GM19025 (cell line): ENCODE results near the gene KCNS3.
A peak's percentile ranks its signal among the peaks of the same experiment; 100 is the strongest.

Experiments used
- ATAC-seq: cut with Tn5 transposase; IDR thresholded peaks from one replicate; pipeline ENCODE4 v1.9.1; 2021; ENCODE audit warnings: mild to moderate bottlenecking, low read depth, moderate library complexity; ENCODE audit not compliant: unreplicated experiment

KCNS3 gene

GRCh38 chr2:17876590-17876989 is 1.9 kb upstream of the KCNS3 start:
- ATAC-seq = no peak

- peak; percentile 12 for ATAC-seq
These were observed 621 bp upstream of the KCNS3 start for GRCh38 chr2:17877811-17878280.

GRCh38 chr2:17879137-17879912 is 858 bp downstream of the KCNS3 start:
- no peak for ATAC-seq

GRCh38 chr2:17879913-17880274 is 1.4 kb downstream of the KCNS3 start:
- ATAC-seq = no peak

GRCh38 chr2:17892770-17893534 is 14.5 kb downstream of the KCNS3 start:
- no peak for ATAC-seq

GRCh38 chr2:17894005-17894404 is 15.5 kb downstream of the KCNS3 start:
- no peak for ATAC-seq

GRCh38 chr2:17894556-17894955 is 16.1 kb downstream of the KCNS3 start:
- ATAC-seq = no peak

- ATAC-seq = no peak
These were observed 21.4 kb downstream of the KCNS3 start for GRCh38 chr2:17899871-17900270.

- ATAC-seq = no peak
These were observed 22.8 kb downstream of the KCNS3 start for GRCh38 chr2:17901246-17901645.

GRCh38 chr2:17910980-17911379 is 32.5 kb downstream of the KCNS3 start:
- ATAC-seq = no peak

GRCh38 chr2:17911491-17912260 is 33.2 kb downstream of the KCNS3 start:
- peak; percentile 11 for ATAC-seq

GRCh38 chr2:17912266-17912691 is 33.8 kb downstream of the KCNS3 start:
- peak; percentile 86 for ATAC-seq

- ATAC-seq = no peak
These were observed 36.6 kb downstream of the KCNS3 start for GRCh38 chr2:17915099-17915498.

- no peak for ATAC-seq
These were observed 37.5 kb downstream of the KCNS3 start for GRCh38 chr2:17915811-17916518.

- no peak for ATAC-seq
These were observed 38.1 kb downstream of the KCNS3 start for GRCh38 chr2:17916584-17916983.

- no peak for ATAC-seq
These were observed 40.3 kb downstream of the KCNS3 start for GRCh38 chr2:17918789-17919188.

GRCh38 chr2:17930773-17931172 is 52.3 kb downstream of the KCNS3 start:
- ATAC-seq = no peak

- ATAC-seq = no peak
These were observed 54.8 kb downstream of the KCNS3 start for GRCh38 chr2:17933256-17933655.

GRCh38 chr2:17934721-17935120 is 56.3 kb downstream of the KCNS3 start:
- no peak for ATAC-seq

- no peak for ATAC-seq
These were observed 56.9 kb downstream of the KCNS3 start for GRCh38 chr2:17935242-17935885.
